PFSK-1 (cell line): ENCODE measurements around the gene PIWIL4.

Experiments used
- FOXP2 ChIP-seq: optimal IDR thresholded peaks from 2 replicates; pipeline ENCODE3; 2011; ENCODE audit warnings: borderline replicate concordance, control low read depth, inconsistent platforms; ENCODE audit not compliant: insufficient read depth; ENCODE audit errors: extremely low read length, extremely low read depth
- SIN3A ChIP-seq: IDR thresholded peaks from 2 replicates; pipeline ENCODE4 v1.6.1; 2012; ENCODE audit warnings: mild to moderate bottlenecking, low read length, moderate library complexity, borderline replicate concordance; ENCODE audit not compliant: insufficient read depth
- TF ChIP-seq, protein P1 (sequence below), 2 experiments: IDR thresholded peaks; 2 replicates each; pipeline versions ENCODE4 v1.6.1 to v1.8.0; 2011 to 2012; ENCODE audit warnings: low read depth in 2 of 2, low read length in 2 of 2, control low read depth in 1 of 2, inconsistent platforms in 1 of 2, mild to moderate bottlenecking in 1 of 2, moderate library complexity in 1 of 2; ENCODE audit not compliant: insufficient read depth in 1 of 2

DNA sequence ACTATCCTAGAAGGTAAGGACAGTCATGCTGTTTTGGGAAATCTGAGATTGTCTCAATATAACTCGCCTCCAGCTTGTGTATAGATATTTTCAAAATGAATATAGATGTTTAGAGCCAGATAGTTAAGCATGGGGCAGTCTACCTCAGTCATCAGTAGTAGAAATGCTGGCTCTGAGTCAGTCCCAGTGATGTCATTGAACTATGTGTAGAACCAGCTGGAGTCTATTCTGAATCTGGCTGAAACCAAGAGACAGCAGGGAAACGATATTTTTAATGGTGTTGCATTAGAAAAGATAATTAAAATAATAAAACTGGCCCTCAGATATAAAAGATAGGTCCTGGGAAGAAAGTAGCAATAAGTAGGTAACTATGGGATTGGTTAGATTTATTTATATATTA is 25.9 kb downstream of the PIWIL4 start:
- TF ChIP-seq FOXP2 (no peak), SIN3A (no peak)
- TF ChIP-seq, protein P1, sequence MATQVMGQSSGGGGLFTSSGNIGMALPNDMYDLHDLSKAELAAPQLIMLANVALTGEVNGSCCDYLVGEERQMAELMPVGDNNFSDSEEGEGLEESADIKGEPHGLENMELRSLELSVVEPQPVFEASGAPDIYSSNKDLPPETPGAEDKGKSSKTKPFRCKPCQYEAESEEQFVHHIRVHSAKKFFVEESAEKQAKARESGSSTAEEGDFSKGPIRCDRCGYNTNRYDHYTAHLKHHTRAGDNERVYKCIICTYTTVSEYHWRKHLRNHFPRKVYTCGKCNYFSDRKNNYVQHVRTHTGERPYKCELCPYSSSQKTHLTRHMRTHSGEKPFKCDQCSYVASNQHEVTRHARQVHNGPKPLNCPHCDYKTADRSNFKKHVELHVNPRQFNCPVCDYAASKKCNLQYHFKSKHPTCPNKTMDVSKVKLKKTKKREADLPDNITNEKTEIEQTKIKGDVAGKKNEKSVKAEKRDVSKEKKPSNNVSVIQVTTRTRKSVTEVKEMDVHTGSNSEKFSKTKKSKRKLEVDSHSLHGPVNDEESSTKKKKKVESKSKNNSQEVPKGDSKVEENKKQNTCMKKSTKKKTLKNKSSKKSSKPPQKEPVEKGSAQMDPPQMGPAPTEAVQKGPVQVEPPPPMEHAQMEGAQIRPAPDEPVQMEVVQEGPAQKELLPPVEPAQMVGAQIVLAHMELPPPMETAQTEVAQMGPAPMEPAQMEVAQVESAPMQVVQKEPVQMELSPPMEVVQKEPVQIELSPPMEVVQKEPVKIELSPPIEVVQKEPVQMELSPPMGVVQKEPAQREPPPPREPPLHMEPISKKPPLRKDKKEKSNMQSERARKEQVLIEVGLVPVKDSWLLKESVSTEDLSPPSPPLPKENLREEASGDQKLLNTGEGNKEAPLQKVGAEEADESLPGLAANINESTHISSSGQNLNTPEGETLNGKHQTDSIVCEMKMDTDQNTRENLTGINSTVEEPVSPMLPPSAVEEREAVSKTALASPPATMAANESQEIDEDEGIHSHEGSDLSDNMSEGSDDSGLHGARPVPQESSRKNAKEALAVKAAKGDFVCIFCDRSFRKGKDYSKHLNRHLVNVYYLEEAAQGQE (IDR thresholded peaks at IDR 0.05; ENCODE audit: insufficient read depth in 1 of 2, low read depth in 2 of 2, low read length in 2 of 2) = no peak
